Posterior cingulate gyrus (tissue), 11 donors: Measurements from ENCODE around the gene C2CD4D.

Experiments used
- DNase-seq, 10 donors: peaks; one replicate each; pipeline versions ENCODE4 v3.0.0 to v3.0.0-alpha.2; 2020 to 2021; ENCODE audit warnings: mixed read lengths in 3 of 10
- intact Hi-C: fragments of 100-400 bp; cut with DNase I; formaldehyde crosslinking; loops from one replicate; pipeline ENCODE4 v1.15.1; 2023

Gene C2CD4D

DNA sequence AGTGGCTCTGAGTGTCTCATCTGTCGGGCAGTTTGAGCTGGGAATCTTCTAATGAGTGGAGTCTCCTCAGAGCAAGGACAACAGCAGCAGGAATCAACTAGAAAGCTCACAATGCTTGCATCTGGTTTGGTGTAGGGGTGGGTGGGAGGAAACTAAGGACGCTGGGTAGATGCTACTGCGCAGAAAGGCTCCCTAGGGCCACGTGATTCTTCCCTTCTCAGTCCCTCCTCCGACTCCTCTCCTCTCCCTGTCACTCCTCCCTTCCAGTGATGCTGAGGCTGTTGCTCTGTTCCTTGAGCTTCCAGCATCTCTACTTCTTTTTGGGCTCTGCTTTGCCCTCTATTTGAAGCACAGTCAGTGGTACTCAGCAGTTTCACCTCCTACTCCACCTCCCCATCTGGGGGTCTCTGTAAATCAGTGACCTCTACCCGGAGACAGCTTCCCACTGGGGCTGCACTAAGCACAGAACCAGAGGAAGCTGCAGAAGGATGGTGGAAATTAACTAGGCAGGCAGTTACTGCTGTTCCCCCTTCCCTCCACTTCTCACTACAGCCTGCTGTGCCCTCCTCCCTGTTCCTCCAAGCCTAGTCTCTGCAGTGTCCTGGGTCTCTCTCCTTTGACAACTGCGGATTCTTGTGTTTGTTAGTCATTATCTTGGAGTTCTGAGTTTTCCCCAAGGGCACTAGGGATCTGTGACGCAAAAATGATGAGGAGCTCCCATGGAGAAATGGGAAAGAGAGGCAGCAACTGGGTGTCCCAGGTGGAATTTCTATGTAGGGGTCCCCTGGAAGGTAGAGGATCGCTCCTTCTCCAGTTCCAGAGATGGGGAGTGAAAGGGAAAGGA, 40.2 kb downstream of the C2CD4D start:
- intact Hi-C loops, result no loop called here
- peak in 2 of 10 donors; percentile 10 to 90 for DNase-seq

DNA sequence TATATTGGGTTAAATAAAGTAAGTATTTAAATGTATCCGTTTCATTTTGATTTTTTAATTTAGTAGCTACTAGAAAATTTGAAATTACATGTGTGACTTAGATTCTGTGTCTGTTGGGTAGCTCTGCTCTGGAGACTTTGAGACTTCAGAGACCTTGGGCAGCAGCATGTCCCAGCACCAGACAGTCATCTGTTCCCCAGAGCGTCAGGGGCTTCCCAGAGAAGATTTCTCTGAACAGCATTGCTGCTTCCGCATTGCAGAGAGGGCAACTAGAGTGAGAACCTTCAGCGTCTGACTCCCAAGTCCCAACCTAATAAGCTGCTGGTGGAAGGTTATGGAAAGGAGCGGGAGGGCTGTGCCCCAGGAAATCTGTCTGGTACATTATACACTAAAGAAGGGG, 41.0 kb downstream of the C2CD4D start:
- intact Hi-C loops, result no loop called here
- no peak for DNase-seq

DNA sequence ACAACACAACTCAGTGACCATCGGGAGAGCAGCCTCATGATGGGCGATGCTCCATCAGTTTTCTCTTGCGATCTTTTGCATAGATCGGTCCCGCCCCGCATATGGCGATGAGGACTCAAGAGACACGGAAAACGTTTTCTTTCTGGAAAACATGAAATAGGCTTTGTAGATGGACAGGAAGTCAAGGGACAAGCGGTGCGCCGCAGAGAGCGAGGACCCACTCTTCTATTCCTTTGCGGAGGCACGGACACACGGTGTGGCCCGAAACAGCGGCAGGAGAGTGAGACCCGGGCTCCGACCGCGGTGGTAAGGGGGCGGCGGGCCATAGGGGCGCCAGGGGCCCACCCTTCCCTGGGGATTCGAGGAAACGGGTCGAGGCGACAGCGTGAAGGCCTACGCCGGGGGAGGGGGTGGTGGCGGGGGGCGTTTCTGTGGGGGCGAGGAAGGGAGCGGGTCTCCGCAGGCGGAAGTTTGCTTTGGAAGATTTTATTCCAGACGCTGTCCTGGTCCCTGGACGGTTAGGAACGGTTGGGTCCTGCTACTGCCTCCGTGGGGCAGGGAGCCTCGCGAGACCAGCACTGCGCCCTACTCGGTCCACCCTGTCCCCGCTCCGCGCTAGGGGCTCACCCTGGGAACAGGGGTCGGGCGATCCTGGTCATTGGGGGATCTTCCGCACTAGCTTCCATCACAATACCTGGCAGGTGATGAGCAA, 48.5 kb downstream of the C2CD4D start:
- intact Hi-C loops, result loop anchor here (1.0 to 2.0 kb wide), 2 partner anchors 28 to 48 kb away; partner anchors contain the start of genes C2CD4D and MRPL9
- DNase-seq, result peak in 1 of 10 donors; percentile 20

DNA sequence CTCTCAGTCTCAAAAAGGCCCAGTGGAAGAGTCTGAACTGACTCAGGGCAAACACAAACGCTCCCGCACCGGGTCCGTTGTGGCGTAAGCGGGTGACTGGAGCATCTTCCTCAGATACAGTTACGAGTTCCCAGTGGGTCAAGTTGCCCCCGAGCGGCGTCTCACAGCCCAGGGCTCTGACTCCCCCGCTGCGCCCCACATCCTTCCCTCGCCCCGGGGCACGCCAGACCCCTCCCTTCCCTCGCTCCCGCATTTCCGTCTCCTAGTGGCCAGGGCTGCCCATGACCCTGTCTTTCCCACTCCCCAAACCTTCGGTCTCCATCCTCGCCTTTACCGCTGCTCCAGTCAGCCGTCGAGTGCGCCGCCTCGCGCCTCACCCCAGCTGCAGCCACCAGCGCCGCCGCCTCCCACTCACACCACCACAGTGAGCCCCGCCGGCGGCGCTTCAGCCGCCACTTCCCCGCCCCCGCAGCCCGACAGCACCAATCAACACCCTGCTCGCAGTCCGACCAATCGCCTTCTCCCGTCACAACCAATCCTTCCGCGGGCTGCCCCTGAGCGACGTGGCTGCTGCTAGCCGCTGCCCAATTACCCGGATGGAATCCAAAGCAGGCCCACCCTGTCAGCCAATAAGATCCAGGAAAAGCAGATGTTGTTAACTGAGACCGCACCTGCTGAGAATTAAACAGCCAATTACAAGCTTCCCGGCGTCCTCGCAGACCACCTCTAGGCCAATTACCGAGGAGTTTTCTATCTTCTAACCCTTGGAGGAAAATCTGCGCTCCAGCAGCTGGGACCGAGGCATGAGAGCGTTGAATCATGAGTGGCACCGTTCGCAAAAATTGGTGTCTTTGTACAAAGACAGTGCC, 49.3 kb downstream of the C2CD4D start, which contains the start of gene TDRKH:
Gene TDRKH, minus strand, starts transcription at position 430 of the 869 bp plus-strand sequence. CDS start 7,478 bp downstream, outside the sequence.
- peak; percentile 96 to 100 (median 98) for DNase-seq

More for the DNA sequence above, 49.3 kb downstream of the C2CD4D start, which contains the start of gene TDRKH:
- intact Hi-C loops, result loop anchor here (1.0 to 2.0 kb wide), 2 partner anchors 28 to 49 kb away; partner anchors contain the start of genes C2CD4D and MRPL9
